IPS-NIHi11 (cell line): ENCODE measurements around the gene ZC3H18.

Experiments
- DNase-seq: peaks from one replicate; pipeline ENCODE4 v3.0.0; 2012; ENCODE audit warnings: mixed read lengths, low spot score

ZC3H18 gene

DNA sequence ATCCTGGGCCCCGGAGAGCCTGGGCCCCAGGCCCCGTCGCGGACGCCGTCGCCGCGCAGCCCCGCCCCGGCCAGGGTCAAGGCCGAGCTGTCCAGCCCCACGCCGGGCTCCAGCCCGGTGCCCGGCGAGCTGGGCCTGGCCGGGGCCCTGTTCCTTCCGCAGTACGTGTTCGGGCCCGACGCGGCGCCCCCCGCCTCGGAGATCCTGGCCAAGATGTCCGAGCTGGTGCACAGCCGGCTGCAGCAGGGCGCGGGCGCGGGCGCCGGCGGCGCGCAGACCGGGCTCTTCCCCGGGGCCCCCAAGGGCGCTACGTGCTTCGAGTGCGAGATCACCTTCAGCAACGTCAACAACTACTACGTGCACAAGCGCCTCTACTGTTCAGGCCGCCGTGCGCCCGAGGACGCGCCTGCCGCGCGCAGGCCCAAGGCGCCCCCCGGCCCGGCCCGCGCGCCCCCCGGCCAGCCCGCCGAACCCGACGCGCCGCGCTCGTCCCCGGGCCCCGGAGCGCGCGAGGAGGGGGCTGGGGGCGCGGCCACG lies 36.8 kb upstream of the ZC3H18 start:
- DNase-seq: peak; percentile 78

DNA sequence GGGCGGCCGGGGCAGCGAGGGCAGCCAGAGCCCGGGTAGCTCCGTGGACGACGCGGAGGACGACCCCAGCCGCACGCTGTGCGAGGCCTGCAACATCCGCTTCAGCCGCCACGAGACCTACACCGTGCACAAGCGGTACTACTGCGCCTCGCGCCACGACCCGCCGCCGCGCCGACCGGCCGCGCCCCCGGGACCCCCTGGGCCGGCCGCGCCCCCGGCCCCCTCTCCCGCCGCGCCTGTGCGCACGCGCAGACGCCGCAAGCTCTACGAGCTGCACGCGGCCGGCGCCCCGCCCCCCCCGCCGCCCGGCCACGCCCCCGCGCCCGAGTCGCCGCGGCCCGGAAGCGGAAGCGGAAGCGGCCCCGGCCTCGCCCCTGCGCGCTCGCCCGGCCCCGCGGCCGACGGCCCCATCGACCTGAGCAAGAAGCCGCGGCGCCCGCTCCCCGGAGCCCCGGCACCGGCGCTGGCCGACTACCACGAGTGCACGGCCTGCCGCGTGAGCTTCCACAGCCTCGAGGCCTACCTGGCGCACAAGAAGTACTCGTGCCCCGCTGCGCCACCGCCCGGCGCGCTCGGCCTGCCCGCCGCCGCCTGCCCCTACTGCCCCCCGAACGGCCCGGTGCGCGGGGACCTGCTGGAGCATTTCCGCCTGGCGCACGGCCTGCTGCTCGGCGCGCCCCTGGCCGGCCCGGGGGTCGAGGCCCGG lies 36.1 kb upstream of the ZC3H18 start:
- DNase-seq: peak; percentile 98

DNA sequence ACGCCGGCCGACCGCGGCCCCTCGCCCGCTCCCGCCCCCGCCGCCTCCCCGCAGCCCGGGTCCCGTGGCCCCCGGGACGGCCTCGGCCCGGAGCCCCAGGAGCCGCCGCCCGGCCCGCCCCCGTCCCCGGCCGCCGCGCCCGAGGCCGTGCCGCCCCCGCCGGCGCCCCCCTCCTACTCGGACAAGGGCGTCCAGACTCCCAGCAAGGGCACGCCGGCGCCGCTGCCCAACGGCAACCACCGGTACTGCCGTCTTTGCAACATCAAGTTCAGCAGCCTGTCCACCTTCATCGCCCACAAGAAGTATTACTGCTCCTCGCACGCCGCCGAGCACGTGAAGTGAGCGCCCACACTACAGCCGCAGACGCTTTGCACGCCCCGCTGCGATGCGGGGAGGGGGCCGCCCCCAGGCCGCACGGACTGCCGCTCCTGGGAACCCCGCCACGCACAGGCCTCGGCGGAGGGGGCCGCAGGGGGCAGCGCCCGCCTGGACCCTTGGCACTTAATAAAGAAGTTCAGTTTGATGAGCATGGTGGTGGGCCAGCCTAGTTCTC lies 35.5 kb upstream of the ZC3H18 start:
- peak; percentile 73 for DNase-seq

DNA sequence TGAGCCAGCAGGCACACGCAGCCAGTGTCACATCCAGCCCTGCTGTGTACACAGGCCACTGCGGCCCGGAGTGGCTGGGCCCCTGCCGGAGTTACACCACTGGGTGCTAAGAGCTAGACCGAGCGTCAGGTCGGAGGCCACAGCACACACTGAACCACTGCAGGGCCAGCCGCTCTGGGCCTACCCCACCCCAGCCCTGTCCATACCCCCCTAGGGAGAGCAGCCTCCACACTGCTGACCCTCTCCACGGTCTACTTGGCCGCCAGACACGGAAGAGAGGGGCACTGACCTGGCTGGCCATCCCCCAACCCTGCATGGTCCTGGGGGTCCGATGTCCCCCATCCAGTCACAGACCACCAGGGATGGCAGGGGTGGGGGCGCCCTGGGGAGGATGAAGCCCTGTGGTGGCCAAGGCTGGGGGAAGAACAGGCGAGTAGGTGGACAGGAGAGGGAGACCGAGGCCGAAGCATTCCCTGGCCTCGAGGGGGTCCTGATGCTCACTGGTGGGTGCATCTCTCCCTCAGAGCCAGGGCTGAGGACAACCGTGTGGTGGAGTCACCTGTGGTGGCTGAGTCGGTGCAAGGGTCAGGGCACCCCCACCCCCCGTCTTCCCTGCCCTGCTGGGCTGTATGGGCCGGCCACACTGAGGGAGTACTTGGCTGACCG lies 34.9 kb upstream of the ZC3H18 start:
- DNase-seq: peak; percentile 7

DNA sequence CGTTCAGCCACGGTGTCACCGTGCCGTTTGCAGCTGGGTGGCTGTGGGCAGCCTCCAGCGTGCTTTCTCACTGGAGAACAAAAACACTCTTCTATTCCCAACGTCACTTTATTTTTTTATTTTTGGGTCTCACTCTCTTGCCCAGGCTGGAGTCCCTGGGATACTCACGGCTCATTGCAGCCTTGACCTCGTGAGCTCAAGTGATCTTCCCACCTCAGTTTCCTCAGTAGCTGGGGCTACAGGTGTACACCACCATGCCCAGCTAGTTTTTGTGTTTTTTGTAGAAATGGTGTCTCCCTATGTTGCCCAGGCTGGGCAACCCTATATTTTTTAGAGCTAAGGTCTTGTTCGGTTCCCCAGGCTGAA lies 34.4 kb upstream of the ZC3H18 start:
- no peak for DNase-seq

DNA sequence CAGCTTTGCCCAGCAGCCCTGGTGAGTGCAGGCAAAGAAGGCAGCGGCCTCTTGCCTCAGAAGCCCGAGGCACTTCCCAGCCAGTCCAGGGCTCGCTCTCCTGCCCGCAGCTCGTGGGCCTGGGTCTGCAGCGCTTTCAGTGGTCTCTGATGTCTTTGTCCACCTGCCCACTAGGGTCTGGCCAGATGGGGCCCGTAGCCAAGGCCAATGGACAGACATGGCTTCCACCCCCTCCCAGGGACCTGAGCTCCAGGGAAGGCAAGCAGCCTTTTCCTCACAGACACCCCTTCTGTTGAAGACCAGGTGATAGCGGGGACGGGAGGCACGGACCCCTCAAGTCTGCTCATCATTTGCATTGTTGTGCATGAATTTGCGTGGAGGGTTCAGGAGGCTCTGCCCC lies 33.7 kb upstream of the ZC3H18 start:
- DNase-seq: no peak

DNA sequence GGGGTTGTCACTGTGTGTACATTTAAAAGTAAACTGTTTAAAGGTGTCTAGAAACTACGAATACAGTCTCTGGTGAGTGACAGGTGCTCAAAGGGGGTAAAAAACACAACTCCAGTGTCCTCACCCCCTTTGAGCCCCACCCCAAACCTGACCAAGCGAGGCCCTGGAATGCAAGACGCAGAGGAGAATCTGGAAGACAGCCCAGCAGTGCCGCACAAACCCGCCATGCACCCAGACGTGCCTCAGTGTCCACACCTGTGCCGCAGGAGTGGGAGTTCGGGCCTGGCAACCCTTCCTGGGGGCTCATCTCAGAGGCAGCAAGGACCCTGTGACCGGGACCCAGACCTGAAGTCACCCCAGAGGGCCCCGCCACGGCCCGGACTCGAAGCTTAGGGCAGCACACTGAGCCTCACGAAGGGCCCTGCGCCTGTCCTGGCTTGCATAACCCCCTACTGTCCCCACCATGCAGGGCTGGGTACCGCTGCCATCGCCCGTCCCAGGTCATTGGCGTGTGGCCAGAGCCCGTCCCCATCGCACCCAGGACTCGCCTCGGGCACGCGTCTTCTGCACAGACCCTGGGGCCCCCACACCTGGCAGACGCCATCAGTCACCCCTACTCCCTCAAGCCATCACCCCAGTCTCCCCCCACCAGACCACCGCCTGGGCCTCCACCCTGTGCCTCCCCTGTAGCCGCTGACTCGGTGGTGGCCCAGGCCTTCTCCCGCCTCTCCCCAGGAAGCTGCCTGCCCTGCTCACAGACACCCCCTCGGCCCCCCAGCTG lies 33.0 kb upstream of the ZC3H18 start:
- no peak for DNase-seq

DNA sequence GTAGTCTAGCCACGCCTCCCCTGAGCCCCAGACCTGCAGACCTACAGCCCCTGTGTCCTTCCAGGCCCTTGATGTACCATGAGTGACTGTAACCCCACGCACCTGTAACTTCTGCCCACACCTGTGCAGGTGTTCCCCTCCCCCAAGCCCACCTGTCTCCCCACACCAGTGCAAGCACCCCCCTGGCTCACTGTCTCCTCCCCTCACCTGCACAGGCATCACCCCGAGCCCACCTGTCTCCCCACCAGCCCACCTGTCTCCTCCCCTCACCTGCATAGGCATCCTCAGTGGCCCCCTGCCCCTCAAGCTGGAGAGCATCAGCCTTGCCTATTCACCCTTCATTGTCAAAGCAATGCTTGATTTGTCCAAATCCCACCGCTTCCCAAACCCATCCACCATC lies 32.3 kb upstream of the ZC3H18 start:
- DNase-seq: no peak

DNA sequence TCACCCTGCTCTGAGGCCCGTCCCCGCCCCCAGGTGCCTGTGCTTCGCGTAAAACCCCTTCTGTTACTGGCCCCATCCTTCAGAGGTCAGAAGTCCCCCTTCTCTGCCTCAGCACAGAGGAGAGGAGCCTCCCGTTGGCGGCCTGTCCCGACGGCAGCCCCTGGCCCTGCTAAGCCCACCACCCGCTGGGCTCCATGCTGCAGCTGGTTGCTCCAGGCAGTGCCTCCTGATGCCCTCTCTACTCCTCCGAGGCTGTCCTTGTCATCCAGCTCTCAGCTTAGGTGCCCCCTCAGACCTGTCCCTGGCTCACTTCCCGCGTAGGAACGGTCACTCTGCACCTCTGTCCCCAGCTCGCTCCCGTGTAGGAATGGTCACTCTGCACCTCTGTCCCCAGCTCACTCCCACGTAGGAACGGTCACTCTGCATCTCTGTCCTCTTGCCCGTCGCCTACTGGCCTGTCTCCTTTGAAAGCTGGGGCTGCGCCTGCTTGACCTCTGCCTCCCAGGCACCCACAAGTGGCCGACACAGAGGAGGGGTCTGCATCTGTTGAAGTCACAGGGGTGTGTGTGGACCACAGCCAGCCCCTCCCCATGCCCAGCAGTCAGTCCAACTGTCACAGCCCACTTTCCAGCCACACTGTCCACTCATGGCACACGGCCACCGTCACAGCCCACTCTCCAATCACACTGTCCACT lies 31.7 kb upstream of the ZC3H18 start:
- no peak for DNase-seq

DNA sequence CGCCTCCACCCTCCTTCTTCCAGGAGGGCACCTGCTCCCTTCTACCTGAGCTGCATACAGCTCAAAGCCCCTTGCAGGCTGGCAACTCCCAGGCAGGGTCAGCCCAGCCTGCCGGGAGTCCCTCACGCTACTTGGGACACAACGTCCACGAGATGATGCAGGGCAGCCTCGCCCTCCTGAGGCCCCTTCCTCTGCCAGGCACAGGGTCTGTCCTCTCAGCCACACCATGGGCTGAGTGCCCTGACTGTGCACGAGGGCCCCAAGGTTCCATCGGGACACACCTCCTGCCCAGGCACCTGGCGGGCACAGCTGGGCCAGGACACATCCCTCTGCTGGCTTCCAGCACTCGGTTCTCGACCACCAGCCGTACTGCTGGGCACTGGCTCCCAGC lies 30.9 kb upstream of the ZC3H18 start:
- no peak for DNase-seq

DNA sequence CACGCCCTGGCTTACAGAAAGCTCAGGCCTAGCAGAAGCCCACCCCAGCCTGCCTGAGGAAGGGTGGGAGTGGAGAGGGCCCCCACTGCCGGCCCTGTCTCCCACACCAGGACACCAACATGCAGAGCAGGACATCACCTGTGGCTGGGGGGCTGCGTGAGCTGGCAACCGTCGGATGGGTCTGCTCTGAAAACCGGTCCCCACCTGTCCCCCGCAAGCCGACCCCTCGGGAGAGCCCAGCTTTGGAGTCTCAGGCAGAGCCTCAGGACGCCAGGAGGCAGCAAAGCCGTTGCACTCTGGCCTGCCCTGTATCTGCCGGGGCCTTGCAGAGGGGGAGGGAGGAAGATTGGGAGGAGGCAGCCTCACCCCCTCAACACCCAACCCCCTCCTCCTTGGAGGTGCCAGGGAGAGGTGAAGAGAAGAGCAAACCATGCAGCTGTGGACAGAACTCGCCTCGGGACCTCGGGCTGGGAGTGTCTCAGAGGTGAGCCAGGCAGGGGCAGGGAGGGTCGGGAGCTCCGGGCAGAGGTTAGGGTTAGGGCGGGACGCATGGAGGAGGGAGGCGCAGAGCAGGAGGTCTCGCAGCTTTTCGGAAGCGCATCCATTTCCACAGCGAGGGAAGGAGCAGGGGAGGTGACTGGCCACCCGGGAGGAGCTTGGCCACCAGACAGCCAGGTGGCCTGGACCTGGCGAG lies 30.4 kb upstream of the ZC3H18 start:
- DNase-seq: no peak

DNA sequence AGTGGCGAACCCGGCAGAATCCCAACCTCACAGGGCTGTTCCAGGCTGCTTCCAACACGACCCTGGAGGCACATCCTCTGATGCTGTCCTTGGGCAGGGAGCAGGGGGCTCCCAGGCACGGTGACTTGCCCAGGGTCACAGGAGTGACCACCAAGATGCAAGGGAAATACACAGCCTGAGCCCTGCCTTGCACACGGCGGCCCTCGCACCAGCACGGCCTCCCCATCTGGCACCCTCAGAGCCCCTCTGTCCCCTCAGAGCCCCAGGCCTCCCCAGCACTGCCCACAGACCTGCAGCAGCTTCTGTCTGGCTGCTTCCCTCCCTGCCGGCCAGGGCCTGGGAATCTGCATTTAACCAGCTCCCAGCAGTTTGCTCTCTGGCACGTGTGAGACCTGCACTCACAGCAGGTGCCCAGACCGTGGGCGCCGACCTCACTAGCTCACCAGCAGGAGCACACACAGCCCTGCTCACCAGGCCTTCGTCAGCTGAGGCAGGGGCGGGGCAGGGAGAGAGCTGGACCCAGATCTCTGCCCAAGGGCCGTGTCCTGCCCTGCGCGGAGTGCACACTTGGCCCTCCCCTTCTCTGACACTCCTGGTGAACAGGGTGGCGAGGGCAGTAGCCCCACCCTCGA lies 29.7 kb upstream of the ZC3H18 start:
- no peak for DNase-seq

DNA sequence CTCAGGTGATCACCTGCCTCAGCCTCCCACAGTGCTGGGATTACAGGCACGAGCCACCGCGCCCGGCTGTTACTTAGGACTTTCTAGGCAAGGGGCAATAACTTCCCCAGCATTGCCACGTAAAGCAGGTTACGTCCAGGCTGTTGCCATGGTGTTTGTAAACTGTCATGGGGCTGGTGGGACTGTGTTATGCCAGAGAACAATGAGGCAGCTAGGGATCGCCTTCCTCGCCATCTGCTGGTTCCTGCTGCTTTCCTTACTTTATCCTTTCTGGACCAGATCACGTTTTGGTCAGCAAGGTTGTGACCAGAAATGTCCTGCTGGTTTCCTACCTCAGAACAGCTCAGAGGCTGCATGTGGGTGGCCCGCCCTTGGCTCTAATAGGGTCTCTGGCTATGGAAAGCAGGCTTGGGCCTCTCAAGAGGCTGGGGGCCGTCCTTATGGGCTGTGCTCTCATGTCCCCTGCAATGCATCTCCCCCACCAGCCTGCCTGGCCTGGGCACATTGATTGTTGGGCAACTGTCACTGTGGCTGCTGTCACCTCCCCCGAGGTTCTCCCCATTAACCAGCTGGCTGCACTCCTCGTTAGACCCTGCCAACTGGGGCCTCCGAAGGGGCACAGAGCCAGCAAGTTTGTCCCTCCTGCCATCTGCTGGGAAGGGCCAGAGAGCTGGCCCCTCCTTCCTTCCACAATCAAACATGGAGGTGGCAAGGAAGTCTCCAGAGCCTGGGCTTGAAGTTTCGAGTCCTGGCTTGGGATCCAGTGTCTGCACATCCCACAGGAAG lies 28.2 kb upstream of the ZC3H18 start:
- no peak for DNase-seq

DNA sequence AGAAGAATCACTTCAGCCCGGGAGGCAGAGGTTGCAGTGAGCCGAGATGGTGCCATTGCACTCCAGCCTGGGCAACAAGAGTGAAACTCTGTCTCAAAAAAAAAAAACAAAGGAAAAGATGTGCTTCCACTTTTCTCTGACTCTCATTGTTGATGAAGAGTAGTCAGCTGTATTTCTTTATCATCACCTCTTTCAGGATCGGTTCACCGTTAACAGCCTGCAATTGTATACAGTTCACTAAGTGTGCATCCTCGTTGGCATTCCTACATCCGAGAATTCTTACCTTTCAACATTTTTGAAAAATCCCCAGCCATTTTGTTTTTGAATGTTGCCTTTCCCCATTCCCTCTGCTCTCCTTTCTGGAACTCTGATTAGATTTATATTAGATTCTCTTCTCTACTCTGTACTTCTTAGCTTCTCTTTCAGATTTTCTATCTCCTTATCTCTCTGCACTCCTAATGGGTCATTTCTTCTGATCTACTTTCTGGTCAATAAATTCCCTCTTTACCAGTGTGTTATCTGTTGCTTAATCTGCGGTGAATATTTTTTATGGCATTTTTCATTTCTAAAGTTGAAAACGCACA lies 26.9 kb upstream of the ZC3H18 start:
- DNase-seq: no peak

DNA sequence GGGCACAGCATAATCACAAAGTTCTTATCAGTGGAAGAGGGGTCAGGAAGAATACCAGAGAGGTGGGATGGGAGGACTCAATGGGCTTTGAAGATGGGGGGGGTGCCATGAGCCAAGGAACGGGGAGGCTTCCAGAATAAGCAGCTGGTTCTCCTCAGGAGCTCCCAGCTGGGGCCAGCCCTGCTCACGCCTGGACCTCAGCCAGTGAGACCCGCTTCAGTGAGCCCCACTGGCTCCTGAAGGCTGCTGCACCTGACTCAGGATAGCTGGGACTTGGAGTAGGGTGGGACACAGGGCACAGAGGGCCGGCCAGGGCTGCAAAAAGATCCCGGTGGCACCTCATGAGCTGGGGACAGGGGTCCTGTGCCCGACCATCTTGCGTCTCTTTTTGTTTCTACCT lies 24.4 kb upstream of the ZC3H18 start:
- no peak for DNase-seq

DNA sequence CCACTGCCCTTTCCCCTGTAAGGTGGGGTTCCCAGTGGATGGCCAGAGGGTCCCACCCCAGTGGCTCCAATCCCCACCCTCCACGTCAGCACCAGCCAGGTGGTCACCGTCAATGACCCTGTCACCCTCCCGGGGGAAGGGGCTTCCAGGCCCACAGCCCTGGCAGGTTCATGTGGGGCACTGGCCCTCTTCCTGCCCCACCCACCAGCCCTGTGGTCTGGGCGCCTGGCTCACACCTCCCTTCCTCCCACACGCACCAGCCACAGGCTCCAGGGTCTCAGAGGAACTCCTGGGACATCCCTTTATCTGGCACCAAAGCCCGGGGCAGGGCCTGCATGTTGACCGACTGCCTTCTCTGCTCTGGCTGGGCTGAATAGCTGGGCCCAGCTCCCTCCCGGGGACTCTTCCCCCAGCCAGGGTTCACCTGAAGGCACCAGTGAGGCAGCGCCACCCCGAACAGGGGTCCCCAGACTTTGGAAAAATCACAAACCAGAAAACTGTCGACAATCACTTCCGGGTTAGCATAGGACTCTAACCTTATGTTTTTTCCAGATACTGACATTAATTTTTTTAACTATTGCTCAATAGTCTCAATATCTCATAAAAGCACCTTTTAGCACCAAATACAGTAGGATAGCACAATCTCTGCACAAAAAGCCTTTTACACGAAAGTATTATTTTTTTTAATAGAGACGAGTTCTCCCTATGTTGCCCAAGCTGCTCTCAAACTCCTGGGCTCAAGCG lies 21.9 kb upstream of the ZC3H18 start:
- DNase-seq: no peak

DNA sequence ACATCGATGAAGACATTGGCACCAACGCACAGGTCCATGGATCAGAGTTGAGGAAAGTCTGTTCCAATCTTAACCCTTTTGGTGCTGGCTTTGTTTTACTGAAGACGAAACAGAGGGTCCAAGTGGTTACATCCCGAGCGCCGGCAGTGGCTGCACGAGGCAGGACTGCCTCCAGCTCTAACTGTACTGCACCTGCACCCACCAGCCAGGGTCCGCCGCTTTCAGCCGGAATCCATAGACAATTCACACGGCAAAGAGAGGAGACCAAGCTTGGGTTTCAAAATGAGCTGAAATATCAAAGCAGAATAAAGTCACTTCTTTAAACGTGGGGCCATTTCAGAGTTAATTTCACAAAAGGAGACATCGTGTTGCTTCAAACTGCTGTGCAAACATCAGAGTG lies 21.2 kb upstream of the ZC3H18 start:
- no peak for DNase-seq

DNA sequence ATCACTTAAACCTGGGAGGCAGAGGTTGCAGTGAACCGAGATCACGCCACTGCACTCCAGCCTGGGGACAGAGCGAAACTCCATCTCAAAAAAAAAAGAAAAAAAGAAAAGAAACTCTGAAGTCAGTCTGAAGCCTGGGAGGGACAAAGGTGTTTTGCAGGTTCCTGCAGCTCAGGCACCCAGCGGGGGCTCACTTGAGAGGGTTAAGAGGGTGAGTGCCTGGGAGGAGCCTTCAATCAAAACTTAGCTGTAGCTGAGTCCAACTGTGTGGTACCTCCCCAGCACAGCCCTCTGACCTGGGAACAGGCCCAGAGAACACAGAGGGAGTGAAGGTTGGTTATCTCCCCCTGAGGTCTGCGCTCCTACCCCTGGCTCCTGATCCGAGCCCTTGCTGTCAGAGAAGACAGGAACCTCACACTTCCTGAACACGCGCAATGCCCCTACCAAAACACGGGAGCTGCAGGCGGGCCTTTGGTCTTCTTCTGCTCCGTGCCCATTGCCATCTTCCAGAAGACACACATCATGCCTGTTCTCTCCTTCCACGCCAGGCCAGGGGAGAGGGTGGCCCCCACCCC lies 20.4 kb upstream of the ZC3H18 start:
- DNase-seq: no peak

DNA sequence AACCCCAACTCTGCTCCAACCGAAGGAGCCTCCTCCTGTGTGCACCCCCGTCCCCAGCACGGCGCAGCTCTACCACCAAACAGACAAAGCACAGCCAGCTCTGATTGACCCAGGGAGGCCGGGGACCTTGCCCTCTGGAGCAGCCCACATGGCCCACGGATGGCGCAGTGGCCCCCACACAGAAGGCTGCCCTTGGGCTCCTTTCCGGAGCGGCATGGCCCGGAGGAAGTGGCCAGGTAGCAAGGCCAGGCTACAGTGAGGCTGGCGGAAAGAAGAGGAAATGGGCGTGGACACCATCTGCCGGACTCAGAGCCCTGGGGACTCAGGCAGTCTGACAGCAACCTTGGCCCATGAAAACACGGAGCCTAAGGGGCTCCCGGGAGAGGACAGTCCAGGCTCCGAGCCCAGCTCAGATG lies 19.9 kb upstream of the ZC3H18 start:
- DNase-seq: no peak
